GM18507 (cell line): ENCODE measurements around the gene UBAP1.
"Not testable (repeated sequence)": the region's sequence is repeated elsewhere in the genome, so short reads cannot be mapped to it uniquely, and the experiment has no call there.

Source experiments
- DNase-seq: peaks from one replicate; pipeline ENCODE4 v3.0.0; 2011; ENCODE audit warnings: low read depth; ENCODE audit not compliant: insufficient read length; ENCODE audit errors: extremely low spot score
- FAIRE-seq: peaks from 2 replicates; lab custom pipeline; 2011; peaks lifted over from hg19 to GRCh38; lab: Jason Lieb, UNC

The UBAP1 gene

DNA sequence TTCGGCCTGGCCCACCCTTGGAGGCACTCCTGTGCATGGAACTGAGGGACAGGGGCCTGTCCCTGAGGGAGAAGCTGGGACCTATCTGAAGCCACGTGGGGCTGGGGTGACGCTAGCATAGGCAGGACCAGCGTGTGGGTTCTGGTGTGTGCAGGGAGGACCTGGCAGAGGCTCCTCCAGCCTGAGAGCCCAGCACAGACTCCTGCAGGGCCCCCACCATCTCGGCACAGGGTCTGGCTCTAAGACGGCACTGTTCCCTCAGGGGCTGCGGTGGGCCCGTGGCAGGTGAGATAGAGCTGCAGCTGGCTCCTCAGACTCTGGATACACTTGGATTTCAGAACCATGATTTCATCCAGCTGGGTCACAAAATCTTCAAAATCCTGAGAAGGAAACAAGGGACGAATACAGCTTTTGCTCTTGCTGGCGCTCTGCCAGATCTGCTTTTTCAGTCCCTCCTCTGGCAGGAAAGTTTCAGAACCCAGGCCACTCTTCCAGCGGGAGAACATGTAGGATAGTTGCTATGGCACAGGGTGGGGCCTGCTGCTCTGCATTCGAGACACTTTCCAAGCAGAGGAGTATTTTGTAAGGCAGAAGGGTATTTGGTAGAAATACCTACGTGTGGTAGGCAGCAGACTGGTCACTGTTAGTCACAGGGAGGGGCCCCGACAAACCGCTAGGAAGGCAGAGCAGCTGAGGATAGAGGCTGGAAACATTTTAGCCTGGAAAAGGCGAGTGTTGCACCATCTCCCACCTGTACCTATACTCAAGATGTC is 75.5 kb downstream of the UBAP1 start:
- FAIRE-seq (no peak), DNase-seq (no peak)

DNA sequence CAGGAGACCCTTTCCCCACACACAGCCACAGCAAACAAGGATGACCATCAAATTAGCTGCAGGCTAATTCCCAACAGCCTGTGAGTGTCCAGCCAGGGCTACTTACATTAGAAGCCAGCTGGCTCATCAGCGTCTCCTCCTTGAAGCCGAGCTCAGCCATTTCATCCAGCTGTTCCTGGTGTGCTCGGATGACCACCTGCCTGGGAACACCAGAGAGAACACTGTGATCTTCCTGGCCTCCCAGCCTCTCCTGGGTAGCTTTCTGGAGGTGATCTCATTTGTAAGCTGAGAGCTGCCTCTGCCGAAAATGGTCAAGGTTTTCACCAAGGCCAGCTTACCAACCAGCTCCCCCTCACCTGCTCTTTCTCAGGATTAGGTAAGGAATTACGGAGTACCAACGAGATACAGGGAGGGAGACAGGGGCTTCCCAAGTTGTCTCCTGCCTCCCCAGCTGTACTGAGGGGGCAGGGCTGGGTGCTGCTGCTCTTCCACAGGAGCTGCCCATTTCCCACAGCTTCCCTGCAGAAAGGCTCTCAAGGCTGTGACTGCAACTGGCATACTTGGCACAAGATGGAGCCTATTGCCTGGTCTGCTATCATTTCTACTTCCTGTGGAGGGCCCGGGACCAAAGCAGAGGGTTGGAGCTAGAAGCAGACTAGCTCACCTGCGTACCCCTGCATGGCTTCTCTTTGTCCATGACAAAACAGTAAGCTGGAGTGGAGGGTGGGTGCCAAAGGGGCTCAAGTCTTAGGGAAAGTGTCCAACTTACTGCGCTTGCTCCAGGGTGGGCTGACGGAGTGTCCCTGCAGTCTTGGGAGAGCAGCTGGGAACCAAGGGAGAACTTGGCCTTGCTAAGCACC is 76.4 kb downstream of the UBAP1 start:
- FAIRE-seq (no peak), DNase-seq (no peak)

DNA sequence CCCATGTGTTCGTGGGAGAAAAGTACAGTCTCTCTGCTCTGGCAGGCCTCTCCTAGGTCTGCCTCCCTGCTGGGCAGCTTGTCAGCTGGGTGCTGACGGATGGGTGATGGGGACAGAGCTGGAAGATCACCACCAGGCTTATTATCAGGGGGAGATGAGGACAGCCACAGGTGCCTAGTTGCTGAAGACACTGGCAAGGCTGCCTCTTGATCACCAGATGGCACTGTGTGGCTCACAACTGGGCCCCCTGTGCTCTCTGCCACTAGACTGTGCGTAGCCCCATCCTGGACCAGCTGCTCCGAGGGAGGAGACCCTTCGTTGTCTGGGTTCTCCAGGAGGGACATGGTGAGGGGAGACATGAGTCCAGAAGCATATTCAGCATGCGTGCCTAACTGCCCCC is 77.3 kb downstream of the UBAP1 start:
- FAIRE-seq = peak; percentile 36
- DNase-seq = no peak

DNA sequence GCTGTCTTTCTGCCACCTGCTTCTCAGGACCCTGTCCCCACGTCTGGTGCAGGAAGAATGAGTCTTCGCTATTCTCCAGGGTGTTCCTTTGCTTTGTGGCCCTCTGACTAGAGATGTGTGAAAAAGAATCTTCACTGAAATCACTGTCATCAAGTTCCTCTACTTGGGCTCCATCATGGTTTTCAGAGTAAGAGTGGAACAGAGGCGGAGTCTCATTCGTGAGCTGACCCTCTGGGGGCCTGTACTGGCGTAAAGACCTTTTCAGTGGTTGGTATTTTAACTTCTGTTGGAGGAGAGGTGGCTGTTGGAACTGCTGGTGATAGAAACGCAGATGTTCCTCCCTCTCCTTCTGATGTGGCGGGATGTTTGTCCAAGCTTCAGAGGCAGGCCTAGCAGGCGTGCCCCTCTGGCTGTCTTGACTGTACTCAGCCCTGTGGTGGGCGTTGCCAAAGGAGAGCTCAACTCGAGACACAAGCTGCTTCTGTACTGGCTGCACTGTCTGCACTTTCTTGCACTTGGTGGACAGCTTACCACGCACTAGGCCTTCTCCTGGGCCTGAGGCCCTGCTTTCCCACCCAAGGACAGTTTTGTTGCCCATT is 78.2 kb downstream of the UBAP1 start:
- FAIRE-seq = no peak
- DNase-seq = no peak

DNA sequence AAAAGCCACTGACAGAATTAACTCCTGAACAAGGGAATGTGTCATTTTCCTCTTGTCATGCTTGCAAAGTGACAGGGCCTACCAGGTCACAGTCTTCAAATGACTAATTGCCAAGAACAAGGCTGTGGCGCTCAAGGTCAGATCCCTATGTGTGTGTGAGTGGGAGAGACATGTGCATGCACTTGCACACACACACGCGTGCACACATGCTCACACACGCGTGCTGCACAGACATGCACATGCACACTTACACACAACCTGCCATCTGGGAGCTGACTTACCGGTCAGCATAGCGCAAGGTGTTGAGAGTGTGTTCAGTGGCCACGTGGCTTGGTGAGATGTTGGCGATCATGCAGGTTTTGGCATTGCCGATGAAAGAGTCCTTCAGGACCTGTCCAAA is 80.5 kb downstream of the UBAP1 start:
- DNase-seq = no peak
- FAIRE-seq = no peak

DNA sequence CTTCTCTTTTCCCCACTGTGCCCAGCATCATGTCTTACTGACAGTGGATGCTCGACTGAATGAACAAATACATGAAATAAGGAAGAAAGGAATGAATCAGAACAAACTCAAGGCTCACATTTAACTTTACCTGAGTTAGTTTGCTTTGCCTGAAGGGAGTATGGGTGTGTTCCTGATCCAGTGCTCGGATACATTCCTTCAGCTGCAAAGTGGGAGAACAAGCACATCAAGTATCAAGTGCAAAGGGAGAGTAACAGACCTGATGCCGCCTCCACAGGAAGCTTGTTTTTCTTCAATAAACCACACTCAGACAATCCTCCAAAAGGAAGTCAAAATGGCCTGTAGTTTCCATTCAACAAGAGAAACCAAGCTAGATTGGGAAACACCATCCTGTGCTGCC is 84.1 kb downstream of the UBAP1 start:
- FAIRE-seq (no peak), DNase-seq (no peak)

DNA sequence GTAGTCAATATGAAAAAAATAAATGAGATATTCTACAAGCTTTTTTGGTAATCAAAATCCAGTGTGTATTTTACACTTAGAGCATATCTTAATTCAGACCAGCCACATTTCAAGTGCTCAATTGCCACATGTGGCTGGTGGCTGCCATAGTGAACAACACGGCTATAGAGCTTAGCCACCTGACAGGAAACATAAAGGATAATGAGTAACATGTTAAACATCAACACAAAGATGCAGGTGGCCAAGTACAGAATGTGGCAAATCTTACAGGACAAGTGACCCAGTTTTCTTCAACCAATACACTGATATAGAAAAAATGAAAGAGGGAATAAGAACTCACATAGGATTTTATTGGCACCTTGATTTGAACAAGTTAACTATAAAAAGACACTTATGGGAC is 88.8 kb downstream of the UBAP1 start:
- peak; percentile 51 for FAIRE-seq
- DNase-seq = no peak

DNA sequence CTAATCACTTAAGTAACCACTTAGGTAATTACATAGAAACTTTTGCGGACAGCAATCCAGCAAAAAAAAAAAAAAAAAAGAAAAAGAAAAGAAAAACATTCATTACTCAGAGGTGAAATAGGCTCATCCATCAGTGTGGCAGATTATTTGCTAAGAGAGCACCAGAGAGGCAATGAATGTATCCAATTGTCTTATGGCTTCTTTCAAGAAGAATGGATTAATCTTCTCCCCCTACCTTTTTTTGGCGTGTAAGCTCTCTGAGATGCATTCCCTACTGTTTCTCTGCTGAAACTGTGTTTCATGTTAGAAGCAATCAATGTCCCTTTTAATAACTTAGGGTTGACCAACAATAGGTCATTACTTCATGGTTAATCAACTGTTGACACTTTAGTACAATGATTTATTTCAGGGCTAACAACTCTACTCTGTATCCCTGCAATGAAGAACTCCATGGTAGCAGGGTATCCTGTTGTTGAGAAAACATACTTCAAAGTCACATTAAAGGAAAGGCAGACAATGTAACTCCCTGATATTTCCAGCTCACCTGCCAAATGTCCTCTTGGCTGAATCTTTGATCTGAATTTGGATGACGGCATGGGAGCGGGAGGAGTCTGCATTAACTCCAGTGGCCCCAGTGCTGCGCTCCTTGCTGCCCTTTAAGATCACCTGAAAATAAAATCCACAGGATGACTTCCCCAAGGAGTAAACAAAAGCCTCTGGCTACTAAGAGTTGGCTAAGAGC is 92.6 kb downstream of the UBAP1 start:
- DNase-seq (no peak), FAIRE-seq (no peak)

DNA sequence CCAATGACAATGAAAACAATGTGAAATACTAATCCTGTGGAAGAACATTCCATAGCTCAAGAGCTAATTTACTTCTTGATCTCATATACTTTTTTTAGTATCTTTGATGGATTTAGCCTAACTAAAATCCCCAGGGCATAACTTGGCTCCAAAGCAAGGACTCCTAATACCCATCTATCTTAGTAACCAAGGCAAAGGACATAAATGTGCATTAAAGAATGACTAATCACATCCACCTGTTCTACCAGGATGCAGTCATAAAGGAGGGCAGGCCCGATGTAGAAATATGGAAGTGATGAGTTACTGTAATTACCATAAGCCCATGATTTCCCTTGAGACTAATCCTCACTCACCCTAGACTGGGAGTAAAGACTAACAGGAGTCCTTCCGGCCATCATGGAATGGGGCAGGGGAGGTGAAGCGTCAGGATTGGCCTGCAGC is 93.3 kb downstream of the UBAP1 start:
- DNase-seq (no peak), FAIRE-seq (no peak)

DNA sequence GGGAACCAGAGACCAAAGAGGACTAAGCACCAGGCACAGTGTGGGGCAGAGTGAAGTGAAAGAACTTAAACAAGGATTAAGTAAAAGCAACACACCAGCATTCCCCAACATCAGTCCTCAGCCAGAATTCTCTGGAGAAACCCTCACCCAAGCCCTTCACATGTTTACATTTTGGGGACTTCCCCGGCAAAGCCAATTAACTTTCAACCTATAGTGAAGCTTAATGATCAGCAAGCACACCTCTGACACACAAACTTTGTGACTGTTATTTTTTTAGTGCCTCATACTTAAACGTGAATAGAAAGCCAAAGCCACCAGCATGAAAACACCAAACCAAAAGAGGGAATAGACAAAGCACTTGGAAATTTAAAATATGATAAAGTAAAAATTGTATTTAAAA is 94.7 kb downstream of the UBAP1 start:
- not testable (repeated sequence) for DNase-seq
- peak; percentile 31 for FAIRE-seq

DNA sequence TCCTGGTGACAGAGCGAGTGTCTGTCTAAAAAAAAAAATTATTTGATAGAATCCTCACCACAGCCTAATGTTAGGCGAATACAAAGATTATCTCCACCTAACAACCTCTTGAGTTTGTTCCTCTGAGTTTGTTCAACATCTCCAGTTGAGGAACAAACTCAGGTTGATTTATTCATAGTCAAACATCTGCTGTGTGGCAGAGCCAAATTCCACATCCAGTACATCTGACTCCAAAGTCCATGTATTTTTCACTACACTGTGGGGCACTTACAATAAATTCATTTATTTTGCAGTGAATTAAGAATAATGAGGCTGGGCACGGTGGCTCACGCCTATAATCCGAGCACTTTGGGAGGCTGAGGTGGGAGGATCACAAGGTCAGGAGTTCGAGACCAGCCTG is 97.0 kb downstream of the UBAP1 start:
- DNase-seq = no peak
- FAIRE-seq = no peak

DNA sequence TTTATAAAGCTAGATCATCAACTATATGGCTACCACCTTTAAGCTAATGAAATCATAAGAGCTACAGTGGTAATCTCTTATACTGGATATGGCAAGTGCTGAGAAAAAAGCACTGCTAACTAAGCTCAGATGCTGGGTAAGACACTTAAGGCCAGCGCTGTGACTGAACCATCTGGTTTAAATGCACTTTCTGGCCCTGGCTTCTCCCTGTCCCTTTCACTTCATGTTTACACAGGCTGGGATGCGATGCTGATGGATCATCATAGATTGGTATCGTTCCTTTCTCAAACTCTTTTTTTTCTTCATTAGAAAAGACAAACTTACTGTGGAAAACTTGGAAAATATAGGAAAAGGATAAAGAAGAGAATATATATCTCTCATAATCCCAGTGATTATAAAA is 97.9 kb downstream of the UBAP1 start:
- FAIRE-seq = no peak
- no peak for DNase-seq

DNA sequence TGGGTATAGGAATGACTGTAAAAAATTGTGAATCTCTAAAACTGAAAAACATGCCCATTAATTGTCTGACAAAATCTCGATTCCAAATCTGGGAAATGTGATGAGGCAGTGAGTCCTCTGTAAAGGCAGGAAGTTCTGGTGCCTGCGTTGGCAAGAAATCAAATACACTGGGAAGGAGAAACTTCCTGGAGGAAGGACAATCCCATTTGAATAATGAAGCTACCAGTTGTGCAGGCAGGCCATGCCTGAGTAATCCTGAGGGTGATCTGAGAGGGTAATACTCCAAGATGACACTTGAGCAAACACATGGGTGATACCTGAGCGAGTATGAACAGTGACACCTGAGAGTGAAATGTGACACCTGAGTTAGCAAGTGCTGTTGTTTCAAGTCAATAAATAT is 100.6 kb downstream of the UBAP1 start:
- DNase-seq (no peak), FAIRE-seq (no peak)

DNA sequence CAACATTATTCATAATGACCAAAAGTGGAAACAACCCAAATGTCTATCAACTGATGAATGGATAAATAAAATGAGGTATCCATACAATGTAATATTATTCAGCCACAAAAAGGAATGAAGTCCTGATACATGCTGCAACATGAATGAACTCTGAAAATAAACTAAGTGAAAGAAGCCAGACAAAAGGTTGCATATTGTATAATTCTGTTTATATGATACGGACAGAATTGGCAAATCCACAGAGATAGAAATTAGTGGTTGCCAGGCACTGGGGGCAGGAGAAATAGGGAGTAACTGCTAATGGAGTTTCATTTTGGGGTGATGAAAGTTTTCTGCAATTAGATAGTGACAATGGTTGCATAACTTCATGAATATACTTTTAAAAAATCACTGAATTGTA is 103.3 kb downstream of the UBAP1 start:
- FAIRE-seq (no peak), DNase-seq (no peak)

DNA sequence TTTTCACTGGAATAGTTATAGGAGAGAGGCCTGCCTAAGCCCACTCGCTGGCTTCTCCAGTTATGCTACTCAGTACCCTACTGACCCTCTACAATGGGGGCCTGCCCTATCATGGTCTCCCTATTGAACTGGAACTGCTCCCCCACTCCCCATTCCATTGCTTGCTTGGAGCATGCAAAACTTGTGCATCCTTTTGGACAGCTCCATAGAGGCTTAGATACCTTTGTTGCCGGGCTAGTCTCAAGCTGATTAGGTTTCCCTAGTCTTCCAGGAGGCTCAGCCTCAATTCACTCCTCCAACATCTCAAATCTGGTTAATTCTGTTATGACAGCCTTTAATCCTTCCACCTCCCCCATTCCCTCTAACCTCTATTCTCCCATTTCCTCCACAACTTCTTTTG is 110.3 kb downstream of the UBAP1 start:
- FAIRE-seq (no peak), DNase-seq (no peak)

DNA sequence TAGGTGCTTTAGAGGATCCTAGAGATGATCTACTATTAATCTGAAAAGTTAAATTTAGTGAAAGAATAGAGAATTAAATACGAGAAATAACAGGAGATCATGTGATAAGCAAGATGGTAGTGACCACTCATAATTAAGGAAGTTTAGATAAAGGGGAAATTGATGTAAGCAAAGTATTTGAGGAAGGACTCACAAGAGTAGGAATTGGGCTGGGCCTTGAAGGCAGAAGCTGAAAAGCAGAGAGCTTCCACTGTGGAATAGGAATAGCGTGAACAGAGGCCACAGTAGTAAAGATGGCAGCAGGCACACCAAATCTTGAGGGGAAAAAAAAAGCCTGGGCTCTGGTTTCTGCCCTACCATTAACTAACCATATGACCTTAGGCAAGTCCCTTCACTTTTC is 112.2 kb downstream of the UBAP1 start:
- FAIRE-seq (no peak), DNase-seq (no peak)

DNA sequence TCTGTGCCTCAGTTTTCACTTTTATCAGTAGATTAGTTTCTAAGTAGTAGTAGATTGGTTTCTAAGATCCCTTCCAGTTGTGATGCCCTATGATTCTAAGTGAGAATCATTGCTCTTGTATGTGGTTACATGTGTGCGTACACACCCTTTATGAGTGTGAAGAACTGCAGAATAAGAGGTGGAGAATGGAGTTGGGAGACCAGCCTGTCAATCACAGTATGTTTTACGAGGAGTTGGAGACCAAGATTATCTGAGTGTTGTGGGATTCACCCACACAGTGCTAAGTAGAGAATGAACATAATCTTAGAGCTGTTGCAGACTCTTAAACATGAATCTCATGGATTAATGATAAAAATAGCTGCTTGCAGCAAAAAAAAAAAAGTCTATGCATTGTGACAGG is 112.6 kb downstream of the UBAP1 start:
- DNase-seq = no peak
- no peak for FAIRE-seq

DNA sequence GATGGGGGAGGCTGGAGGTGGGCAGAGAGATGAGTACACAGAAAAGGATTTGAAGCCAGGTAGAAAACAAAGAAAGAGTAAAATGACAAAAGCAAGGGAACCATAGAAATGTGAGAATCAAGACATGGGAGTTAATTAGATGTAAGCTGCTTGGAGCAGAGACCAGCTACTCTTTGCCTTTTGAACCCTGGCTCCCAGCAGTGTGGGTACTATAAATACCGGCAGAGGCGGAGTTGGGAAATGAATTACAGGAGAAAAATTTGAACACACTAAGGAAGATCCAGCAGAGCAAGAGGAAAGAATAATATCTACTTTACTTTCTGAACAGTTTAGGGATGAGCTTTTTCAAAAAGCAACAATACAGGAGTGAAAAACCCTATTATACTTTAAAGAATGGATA is 113.7 kb downstream of the UBAP1 start:
- FAIRE-seq (no peak), DNase-seq (no peak)

DNA sequence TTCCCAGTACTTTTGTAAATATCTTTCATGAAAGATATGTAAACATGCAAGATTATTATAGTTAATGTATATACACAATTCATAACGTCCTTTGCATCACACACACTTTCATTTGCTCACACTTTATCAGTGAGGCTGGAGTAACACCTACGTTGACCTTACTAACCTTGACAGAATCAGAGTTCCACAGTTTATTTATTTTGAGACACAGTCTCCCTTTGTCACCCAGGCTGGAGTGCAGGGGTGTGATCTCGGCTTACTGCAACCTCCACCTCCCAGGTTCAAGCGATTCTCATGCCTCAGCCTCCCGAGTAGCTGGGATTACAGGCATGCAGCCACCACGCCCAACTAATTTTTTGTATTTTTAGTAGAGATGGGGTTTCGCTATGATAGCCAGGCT is 122.2 kb downstream of the UBAP1 start:
- FAIRE-seq, DNase-seq: not testable (repeated sequence)
